ENCODE results near the gene DGKZ. TPM values are rescaled to one million over a fixed set of nuclear protein-coding genes. Genes with fewer than 3 reads are reported as not detected.

Gene DGKZ
- total RNA-seq, 1 donor from 2014 or later = 32.1 TPM

Other genes with a start within 250 kb of the DGKZ start
- gene PHF21A, start 226.0 kb upstream of the DGKZ start, total RNA-seq = 8.9 and 27.7 TPM in 2 replicates
- gene CREB3L1, start 69.8 kb upstream of the DGKZ start, total RNA-seq = 2.1 and 6.7 TPM in 2 replicates
- 22.5 and 26.7 TPM in 2 replicates for gene MDK, start 34.2 kb downstream of the DGKZ start, total RNA-seq
- not detected in 2 replicates for gene CHRM4, start 44.3 kb downstream of the DGKZ start, total RNA-seq
- gene AMBRA1, start 246.6 kb downstream of the DGKZ start, total RNA-seq = 24.0 and 38.3 TPM in 2 replicates

Measured in renal cortical epithelial cell (primary cell).